HL-60 (cell line): Measurements from ENCODE around the gene LHX2.

Source experiments
- CTCF ChIP-seq: IDR thresholded peaks from one replicate; pipeline ENCODE4 v1.5.1; 2011; ENCODE audit warnings: low read length, control low read depth, inconsistent platforms; ENCODE audit not compliant: insufficient read depth
- POLR2AphosphoS5 ChIP-seq: IDR thresholded peaks from 2 replicates; pipeline ENCODE4 v1.6.1; 2012; ENCODE audit warnings: low read depth
- TF ChIP-seq, protein P1 (sequence below): IDR thresholded peaks from 2 replicates; pipeline ENCODE4 v1.6.1; 2012; ENCODE audit warnings: low read depth; ENCODE audit not compliant: insufficient replicate concordance

GRCh38 chr9:124042201-124042721 is 30.7 kb downstream of the LHX2 start:
- TF ChIP-seq CTCF (no peak), POLR2AphosphoS5 (no peak)
- TF ChIP-seq, protein P1, sequence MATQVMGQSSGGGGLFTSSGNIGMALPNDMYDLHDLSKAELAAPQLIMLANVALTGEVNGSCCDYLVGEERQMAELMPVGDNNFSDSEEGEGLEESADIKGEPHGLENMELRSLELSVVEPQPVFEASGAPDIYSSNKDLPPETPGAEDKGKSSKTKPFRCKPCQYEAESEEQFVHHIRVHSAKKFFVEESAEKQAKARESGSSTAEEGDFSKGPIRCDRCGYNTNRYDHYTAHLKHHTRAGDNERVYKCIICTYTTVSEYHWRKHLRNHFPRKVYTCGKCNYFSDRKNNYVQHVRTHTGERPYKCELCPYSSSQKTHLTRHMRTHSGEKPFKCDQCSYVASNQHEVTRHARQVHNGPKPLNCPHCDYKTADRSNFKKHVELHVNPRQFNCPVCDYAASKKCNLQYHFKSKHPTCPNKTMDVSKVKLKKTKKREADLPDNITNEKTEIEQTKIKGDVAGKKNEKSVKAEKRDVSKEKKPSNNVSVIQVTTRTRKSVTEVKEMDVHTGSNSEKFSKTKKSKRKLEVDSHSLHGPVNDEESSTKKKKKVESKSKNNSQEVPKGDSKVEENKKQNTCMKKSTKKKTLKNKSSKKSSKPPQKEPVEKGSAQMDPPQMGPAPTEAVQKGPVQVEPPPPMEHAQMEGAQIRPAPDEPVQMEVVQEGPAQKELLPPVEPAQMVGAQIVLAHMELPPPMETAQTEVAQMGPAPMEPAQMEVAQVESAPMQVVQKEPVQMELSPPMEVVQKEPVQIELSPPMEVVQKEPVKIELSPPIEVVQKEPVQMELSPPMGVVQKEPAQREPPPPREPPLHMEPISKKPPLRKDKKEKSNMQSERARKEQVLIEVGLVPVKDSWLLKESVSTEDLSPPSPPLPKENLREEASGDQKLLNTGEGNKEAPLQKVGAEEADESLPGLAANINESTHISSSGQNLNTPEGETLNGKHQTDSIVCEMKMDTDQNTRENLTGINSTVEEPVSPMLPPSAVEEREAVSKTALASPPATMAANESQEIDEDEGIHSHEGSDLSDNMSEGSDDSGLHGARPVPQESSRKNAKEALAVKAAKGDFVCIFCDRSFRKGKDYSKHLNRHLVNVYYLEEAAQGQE, result no peak
